ENCODE measurements around the gene TTC21B.

GRCh38 chr2:165989851-165990250, 36.3 kb upstream of the TTC21B start:
- TF ChIP-seq POLR2A (IDR thresholded peaks at IDR 0.05; ENCODE audit: control extremely low read depth in 1 of 2, low read depth in 2 of 2, low read length in 2 of 2), result no peak
- no peak for TF ChIP-seq CTCF (IDR thresholded peaks at IDR 0.05; ENCODE audit: control extremely low read depth in 1 of 3, insufficient read depth in 1 of 3, low read depth in 1 of 3, low read length in 3 of 3)
- TF ChIP-seq SIN3A (conservative IDR thresholded peaks at IDR 0.05 in 1 of 2, IDR thresholded peaks at IDR 0.05 in 1 of 2; ENCODE audit: low read depth in 1 of 2, low read length in 2 of 2), result no peak
- no peak for TF ChIP-seq EP300 (IDR thresholded peaks at IDR 0.05; ENCODE audit: borderline replicate concordance in 1 of 2, low read depth in 2 of 2, low read length in 2 of 2)
- TF ChIP-seq SP1 (IDR thresholded peaks at IDR 0.05; ENCODE audit: low read depth, low read length), result no peak
